HEK293 (cell line): ENCODE measurements around the gene KCTD21.

Experiments
- CTCF ChIA-PET: fragments of 350-600 bp; formaldehyde crosslinking; extraction: SDS; loops from one replicate; lab custom pipeline; 2021; ENCODE audit warnings: antibody characterized with exemption; lab: Yijun Ruan, JAX
- POLR2A ChIA-PET: fragments of 300-600 bp; formaldehyde crosslinking; extraction: SDS; loops from one replicate; lab custom pipeline; 2020; ENCODE audit warnings: antibody characterized with exemption, inconsistent platforms; lab: Yijun Ruan, JAX
- H3K27ac ChIP-seq: fragments of 200-500 bp; sonication (Bioruptor generic); 2 replicates; pipeline ENCODE4 v1.5.1; 2014; ENCODE audit warnings: low read depth, low read length, control low read depth, inconsistent platforms; ENCODE audit errors: extremely low read depth
- H3K36me3 ChIP-seq, 2 experiments: fragments of 200-500 bp in 1 of 2; sonication (Bioruptor generic) in 1 of 2; 1 replicate in 1 of 2; 2 replicates in 1 of 2; pipeline ENCODE4 v1.5.1; 2014 to 2017; ENCODE audit warnings: inconsistent platforms in 2 of 2, low read length in 2 of 2; ENCODE audit not compliant: control insufficient read depth in 2 of 2, insufficient read depth in 1 of 2
- H3K4me1 ChIP-seq: fragments of 200-500 bp; sonication (Bioruptor generic); 2 replicates; pipeline ENCODE4 v1.5.1; 2014; ENCODE audit warnings: mild to moderate bottlenecking, low read length, inconsistent platforms; ENCODE audit not compliant: control insufficient read depth, insufficient read depth
- H3K4me3 ChIP-seq: 2 replicates; pipeline ENCODE4 v1.5.1; 2011; ENCODE audit warnings: low read depth, mild to moderate bottlenecking, control low read depth, low read length, moderate library complexity
- H3K9me3 ChIP-seq: fragments of 200-500 bp; sonication (Bioruptor generic); 2 replicates; pipeline ENCODE4 v1.5.1; 2014; ENCODE audit warnings: low read depth, low read length, inconsistent platforms; ENCODE audit not compliant: control insufficient read depth, insufficient read depth
- SETDB1 ChIP-seq: IDR thresholded peaks from one replicate; pipeline ENCODE4 v1.6.1; 2017; ENCODE audit warnings: mild to moderate bottlenecking, low read length, moderate library complexity, mixed read lengths; ENCODE audit not compliant: insufficient read length
- ZBTB1 ChIP-seq: fragments of 450-650 bp; formaldehyde crosslinking; IDR thresholded peaks from 2 replicates; pipeline ENCODE4 v1.5.1; 2016; ENCODE audit warnings: missing biosample characterization, missing genetic modification characterization
- ZBTB20 ChIP-seq: fragments of 450-650 bp; formaldehyde crosslinking; IDR thresholded peaks from 2 replicates; pipeline ENCODE4 v1.5.1; 2016; ENCODE audit warnings: missing biosample characterization, missing genetic modification characterization
- ZEB2 ChIP-seq: fragments of 450-650 bp; formaldehyde crosslinking; IDR thresholded peaks from 2 replicates; pipeline ENCODE4 v1.5.1; 2016; ENCODE audit warnings: missing biosample characterization, missing genetic modification characterization
- ZNF146 ChIP-seq: fragments of 450-650 bp; formaldehyde crosslinking; IDR thresholded peaks from 2 replicates; pipeline ENCODE4 v1.5.1; 2016; ENCODE audit warnings: missing biosample characterization, missing genetic modification characterization
- ZNF473 ChIP-seq: fragments of 450-650 bp; formaldehyde crosslinking; IDR thresholded peaks from 2 replicates; pipeline ENCODE4 v1.5.1; 2017; ENCODE audit warnings: missing biosample characterization, missing genetic modification characterization
- ZNF530 ChIP-seq: fragments of 450-650 bp; formaldehyde crosslinking; IDR thresholded peaks from 2 replicates; pipeline ENCODE4 v1.5.1; 2016; ENCODE audit warnings: low read depth, missing biosample characterization, missing genetic modification characterization
- ZNF549 ChIP-seq: fragments of 450-650 bp; IDR thresholded peaks from 2 replicates; pipeline ENCODE4 v1.5.1; 2018; ENCODE audit warnings: missing biosample characterization, missing genetic modification characterization, mild to moderate bottlenecking, inconsistent platforms, moderate library complexity
- ZNF654 ChIP-seq: fragments of 450-650 bp; formaldehyde crosslinking; IDR thresholded peaks from 2 replicates; pipeline ENCODE4 v1.5.1; 2016; ENCODE audit warnings: low read depth, missing biosample characterization, missing genetic modification characterization
- ZSCAN23 ChIP-seq: fragments of 450-650 bp; formaldehyde crosslinking; IDR thresholded peaks from 2 replicates; pipeline ENCODE4 v1.5.1; 2016; ENCODE audit warnings: missing biosample characterization, missing genetic modification characterization
- ZSCAN30 ChIP-seq: fragments of 450-650 bp; IDR thresholded peaks from 2 replicates; pipeline ENCODE4 v1.5.1; 2018; ENCODE audit warnings: missing biosample characterization, mild to moderate bottlenecking, missing genetic modification characterization, moderate library complexity
- TF ChIP-seq, protein P1 (sequence below): fragments of 450-650 bp; formaldehyde crosslinking; IDR thresholded peaks from 2 replicates; pipeline ENCODE4 v1.5.1; 2016; ENCODE audit warnings: missing biosample characterization, missing genetic modification characterization
- TF ChIP-seq, protein P2 (sequence below): fragments of 450-650 bp; formaldehyde crosslinking; IDR thresholded peaks from 2 replicates; pipeline ENCODE4 v1.5.1; 2016; ENCODE audit warnings: missing biosample characterization, missing genetic modification characterization
- TF ChIP-seq, protein P3 (sequence below): fragments of 450-650 bp; formaldehyde crosslinking; IDR thresholded peaks from 2 replicates; pipeline ENCODE4 v1.5.1; 2016; ENCODE audit warnings: missing biosample characterization, missing genetic modification characterization
- TF ChIP-seq, protein P4 (sequence below): fragments of 450-650 bp; formaldehyde crosslinking; IDR thresholded peaks from 2 replicates; pipeline ENCODE4 v1.5.1; 2017; ENCODE audit warnings: missing biosample characterization, missing genetic modification characterization
- TF ChIP-seq, protein P5 (sequence below): fragments of 450-650 bp; formaldehyde crosslinking; IDR thresholded peaks from 2 replicates; pipeline ENCODE4 v1.5.1; 2016; ENCODE audit warnings: missing biosample characterization, missing genetic modification characterization

Gene KCTD21

DNA sequence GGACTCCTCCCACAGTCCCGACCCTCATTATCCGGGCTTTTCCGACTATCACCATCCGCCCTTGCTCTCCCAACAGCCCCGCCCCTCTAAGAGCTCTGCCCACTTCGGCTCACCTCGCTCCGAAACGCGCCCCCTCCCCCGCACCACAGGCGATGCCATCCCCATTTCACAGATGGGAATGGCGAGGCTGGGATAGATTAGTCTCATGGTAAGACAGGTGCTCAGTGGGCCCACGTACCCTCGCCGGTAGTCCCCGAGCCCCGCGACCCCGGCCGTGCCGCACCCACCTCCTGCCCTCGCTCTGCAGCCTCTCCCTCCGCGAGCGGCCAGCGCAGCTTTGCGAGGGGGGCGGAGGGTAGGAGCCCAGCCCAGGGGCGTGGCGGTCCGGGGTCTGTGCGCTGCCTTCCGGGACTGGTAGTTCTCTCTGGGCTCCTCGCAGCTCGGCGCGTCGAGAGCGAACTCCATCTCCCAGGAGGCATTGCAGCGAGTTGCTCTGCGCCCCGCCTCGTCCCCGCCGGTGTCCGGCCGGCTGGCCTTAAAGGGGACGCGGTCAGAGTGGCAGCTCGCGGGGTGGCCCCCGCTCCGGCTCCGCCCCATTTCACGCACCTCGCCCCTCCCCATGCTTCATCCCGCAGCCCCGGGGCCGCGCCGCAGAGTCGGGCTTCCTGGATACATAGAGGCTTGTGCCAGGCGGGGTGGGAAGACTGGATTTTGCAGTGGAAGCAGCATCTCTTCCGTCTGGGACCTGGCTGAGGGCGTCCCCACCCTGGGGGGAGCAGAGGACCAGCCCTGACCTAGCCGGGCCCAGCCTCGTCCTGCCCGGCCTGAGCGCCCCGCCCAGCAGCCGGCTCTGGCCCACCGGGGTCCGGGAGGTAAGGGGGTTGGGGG, at the start of gene KCTD21, which contains the start of gene USP35 (continued):
- TF ChIP-seq, protein P1, sequence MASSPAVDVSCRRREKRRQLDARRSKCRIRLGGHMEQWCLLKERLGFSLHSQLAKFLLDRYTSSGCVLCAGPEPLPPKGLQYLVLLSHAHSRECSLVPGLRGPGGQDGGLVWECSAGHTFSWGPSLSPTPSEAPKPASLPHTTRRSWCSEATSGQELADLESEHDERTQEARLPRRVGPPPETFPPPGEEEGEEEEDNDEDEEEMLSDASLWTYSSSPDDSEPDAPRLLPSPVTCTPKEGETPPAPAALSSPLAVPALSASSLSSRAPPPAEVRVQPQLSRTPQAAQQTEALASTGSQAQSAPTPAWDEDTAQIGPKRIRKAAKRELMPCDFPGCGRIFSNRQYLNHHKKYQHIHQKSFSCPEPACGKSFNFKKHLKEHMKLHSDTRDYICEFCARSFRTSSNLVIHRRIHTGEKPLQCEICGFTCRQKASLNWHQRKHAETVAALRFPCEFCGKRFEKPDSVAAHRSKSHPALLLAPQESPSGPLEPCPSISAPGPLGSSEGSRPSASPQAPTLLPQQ (tag by site-specific recombination) = peak; percentile 99
- TF ChIP-seq, protein P2, sequence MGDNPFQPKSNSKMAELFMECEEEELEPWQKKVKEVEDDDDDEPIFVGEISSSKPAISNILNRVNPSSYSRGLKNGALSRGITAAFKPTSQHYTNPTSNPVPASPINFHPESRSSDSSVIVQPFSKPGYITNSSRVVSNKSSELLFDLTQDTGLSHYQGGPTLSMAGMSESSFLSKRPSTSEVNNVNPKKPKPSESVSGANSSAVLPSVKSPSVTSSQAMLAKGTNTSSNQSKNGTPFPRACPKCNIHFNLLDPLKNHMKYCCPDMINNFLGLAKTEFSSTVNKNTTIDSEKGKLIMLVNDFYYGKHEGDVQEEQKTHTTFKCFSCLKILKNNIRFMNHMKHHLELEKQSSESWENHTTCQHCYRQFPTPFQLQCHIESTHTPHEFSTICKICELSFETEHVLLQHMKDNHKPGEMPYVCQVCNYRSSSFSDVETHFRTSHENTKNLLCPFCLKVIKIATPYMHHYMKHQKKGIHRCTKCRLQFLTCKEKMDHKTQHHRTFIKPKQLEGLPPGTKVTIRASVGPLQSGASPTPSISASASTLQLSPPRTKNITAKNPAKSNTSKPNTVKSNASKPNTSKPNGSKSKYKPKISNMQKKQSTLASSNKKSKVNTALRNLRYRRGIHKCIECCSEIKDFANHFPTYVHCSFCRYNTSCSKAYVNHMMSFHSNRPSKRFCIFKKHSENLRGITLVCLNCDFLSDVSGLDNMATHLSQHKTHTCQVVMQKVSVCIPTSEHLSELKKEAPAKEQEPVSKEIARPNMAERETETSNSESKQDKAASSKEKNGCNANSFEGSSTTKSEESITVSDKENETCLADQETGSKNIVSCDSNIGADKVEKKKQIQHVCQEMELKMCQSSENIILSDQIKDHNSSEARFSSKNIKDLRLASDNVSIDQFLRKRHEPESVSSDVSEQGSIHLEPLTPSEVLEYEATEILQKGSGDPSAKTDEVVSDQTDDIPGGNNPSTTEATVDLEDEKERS (tag by site-specific recombination) = peak; percentile 90; the same call in 1 of the 2 replicates
- peak; percentile 90; the same call in 1 of the 2 replicates for TF ChIP-seq ZSCAN23 (tag by site-specific recombination)
- TF ChIP-seq, protein P3, sequence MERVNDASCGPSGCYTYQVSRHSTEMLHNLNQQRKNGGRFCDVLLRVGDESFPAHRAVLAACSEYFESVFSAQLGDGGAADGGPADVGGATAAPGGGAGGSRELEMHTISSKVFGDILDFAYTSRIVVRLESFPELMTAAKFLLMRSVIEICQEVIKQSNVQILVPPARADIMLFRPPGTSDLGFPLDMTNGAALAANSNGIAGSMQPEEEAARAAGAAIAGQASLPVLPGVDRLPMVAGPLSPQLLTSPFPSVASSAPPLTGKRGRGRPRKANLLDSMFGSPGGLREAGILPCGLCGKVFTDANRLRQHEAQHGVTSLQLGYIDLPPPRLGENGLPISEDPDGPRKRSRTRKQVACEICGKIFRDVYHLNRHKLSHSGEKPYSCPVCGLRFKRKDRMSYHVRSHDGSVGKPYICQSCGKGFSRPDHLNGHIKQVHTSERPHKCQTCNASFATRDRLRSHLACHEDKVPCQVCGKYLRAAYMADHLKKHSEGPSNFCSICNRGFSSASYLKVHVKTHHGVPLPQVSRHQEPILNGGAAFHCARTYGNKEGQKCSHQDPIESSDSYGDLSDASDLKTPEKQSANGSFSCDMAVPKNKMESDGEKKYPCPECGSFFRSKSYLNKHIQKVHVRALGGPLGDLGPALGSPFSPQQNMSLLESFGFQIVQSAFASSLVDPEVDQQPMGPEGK (tag by site-specific recombination) = peak; percentile 84
- no peak for TF ChIP-seq ZNF473 (tag by site-specific recombination)
- TF ChIP-seq ZEB2 (tag by site-specific recombination) = peak; percentile 90
- TF ChIP-seq ZNF530 (tag by site-specific recombination) = no peak
- TF ChIP-seq ZSCAN30 (tag by site-specific recombination) = peak; percentile 89
- no peak for TF ChIP-seq ZNF549 (tag by site-specific recombination)
- TF ChIP-seq SETDB1 = no peak
- TF ChIP-seq, protein P4, sequence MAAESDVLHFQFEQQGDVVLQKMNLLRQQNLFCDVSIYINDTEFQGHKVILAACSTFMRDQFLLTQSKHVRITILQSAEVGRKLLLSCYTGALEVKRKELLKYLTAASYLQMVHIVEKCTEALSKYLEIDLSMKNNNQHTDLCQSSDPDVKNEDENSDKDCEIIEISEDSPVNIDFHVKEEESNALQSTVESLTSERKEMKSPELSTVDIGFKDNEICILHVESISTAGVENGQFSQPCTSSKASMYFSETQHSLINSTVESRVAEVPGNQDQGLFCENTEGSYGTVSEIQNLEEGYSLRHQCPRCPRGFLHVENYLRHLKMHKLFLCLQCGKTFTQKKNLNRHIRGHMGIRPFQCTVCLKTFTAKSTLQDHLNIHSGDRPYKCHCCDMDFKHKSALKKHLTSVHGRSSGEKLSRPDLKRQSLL (tag by site-specific recombination) = no peak

DNA sequence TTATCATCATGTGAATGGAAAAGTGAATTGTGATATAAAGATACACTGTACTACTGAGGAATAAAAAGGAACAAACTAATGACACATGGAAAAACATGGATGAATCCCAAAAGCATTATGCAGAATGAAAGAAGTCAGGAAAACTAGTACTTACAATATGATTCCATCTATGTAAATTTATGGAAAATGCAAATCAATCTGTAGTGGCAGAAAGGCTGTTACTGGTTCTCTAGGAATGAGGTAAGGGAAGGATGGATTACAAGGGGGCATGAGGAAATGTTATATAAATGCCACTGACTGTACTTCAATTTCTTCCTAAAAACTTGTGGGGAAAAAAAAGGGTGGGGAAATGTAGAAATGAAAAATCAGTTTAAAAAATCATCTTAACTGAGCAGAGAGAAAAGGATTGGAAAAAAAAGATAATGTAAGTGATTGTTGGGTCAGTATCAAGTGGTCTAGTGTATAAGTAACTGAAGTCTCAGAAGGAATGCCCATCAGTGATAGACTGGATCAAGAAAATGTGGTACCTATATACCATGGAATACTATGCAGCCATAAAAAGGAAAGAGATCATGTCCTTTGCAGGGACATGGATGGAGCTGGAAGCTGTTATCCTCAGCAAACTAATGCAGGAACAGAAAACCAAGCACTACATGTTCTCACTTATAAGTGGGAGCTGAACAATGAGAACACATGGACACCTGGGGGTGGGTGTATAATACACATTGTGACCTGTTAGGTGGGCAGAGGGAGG, 49.0 kb upstream of the KCTD21 start:
- Histone ChIP-seq H3K27ac (no peak overlapping the region), H3K9me3 (no peaks in the 10 kb centered on the region), H3K4me3 (no peak overlapping the region), H3K36me3 (no peaks in the 10 kb centered on the region), H3K4me1 (no peaks in the 10 kb centered on the region)
- POLR2A ChIA-PET = no interaction called here
- CTCF ChIA-PET = no interaction called here
- TF ChIP-seq ZNF654 (no peak), ZNF146 (tag by site-specific recombination) (peak; percentile 68; the same call in 1 of the 2 replicates), ZBTB1 (no peak), ZBTB20 (tag by site-specific recombination) (no peak)
- TF ChIP-seq, protein P5, sequence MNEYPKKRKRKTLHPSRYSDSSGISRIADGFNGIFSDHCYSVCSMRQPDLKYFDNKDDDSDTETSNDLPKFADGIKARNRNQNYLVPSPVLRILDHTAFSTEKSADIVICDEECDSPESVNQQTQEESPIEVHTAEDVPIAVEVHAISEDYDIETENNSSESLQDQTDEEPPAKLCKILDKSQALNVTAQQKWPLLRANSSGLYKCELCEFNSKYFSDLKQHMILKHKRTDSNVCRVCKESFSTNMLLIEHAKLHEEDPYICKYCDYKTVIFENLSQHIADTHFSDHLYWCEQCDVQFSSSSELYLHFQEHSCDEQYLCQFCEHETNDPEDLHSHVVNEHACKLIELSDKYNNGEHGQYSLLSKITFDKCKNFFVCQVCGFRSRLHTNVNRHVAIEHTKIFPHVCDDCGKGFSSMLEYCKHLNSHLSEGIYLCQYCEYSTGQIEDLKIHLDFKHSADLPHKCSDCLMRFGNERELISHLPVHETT (tag by site-specific recombination) = no peak
